Transverse colon (tissue), 4 donors: ENCODE data around the gene IL17RB. TPM values are rescaled to one million over a fixed set of nuclear protein-coding genes. Genes with fewer than 3 reads are reported as not detected.

Experiments
- DNase-seq: peaks from one replicate; pipeline ENCODE4 v3.0.0-alpha.2; 2019
- H3K27ac ChIP-seq, 4 donors: fragments of 200-600 bp; sonication (generic); 2 replicates each; pipeline ENCODE4 v1.5.1; 2016 to 2018; ENCODE audit warnings: inconsistent platforms in 4 of 4
- H3K27me3 ChIP-seq: fragments of 200-600 bp; sonication (generic); 2 replicates; pipeline ENCODE4 v1.5.1; 2017; ENCODE audit warnings: inconsistent platforms
- H3K36me3 ChIP-seq, 4 donors: fragments of 200-600 bp; sonication (generic); 2 replicates each; pipeline ENCODE4 v1.5.1; 2017 to 2019; ENCODE audit warnings: inconsistent platforms in 4 of 4
- H3K4me1 ChIP-seq, 4 donors: fragments of 200-600 bp; sonication (generic); 2 replicates each; pipeline ENCODE4 v1.5.1; 2017 to 2020; ENCODE audit warnings: inconsistent platforms in 4 of 4
- H3K4me3 ChIP-seq, 4 donors: fragments of 200-600 bp; sonication (generic); 1 replicate in 1 of 4; 2 replicates in 3 of 4; pipeline versions ENCODE4 v1.5.1 to v1.6.1; 2017 to 2019; ENCODE audit warnings: inconsistent platforms in 4 of 4
- H3K9me3 ChIP-seq, 2 donors: fragments of 200-600 bp; sonication (generic); 2 replicates each; pipeline ENCODE4 v1.5.1; 2017 to 2019; ENCODE audit warnings: inconsistent platforms in 2 of 2
- EP300 ChIP-seq: sonication (generic); formaldehyde crosslinking; IDR thresholded peaks from one replicate; pipeline ENCODE4 v1.6.1; 2017; ENCODE audit warnings: antibody characterized with exemption, low read depth
- POLR2A ChIP-seq: fragments of 450-650 bp; IDR thresholded peaks from one replicate; pipeline ENCODE4 v1.6.1; 2016; ENCODE audit warnings: antibody characterized with exemption, mild to moderate bottlenecking, moderate library complexity
- POLR2AphosphoS5 ChIP-seq, 3 donors: sonication (generic); formaldehyde crosslinking; IDR thresholded peaks; one replicate each; pipeline ENCODE4 v1.6.1; 2016; ENCODE audit warnings: antibody characterized with exemption in 3 of 3
- WGBS, 2 donors: methylation state at CpG; one replicate each; pipeline ENCODE4 v1.1.5; 2018; ENCODE audit warnings: low coverage in 1 of 2; 5-methylcytosine and 5-hydroxymethylcytosine counted together
- in situ Hi-C, 4 donors: fragments of 200-750 bp; cut with MboI; loops; one replicate each; pipeline versions ENCODE4 v1.15.0 to v1.15.1; 2017; ENCODE audit warnings: low sequenced_read_pairs in 3 of 4, low pct_ligation_motif_present in 1 of 4, low pct_unique_long_range_greater_than_20kb in 1 of 4
- intact Hi-C: fragments of 100-400 bp; cut with DNase I; formaldehyde crosslinking; loops from one replicate; pipeline ENCODE4 v1.15.1; 2023; ENCODE audit warnings: low total_unique reads
- total RNA-seq, 4 donors: library from RNA; depleted of rRNA; stranded (reverse); fragments of >200 nt; gene quantifications; one replicate each; pipeline ENCODE4 v1.1.0, GENCODE V29; 2016
- TF ChIP-seq, protein P1 (sequence below), 5 experiments: fragments of 200-600 bp in 3 of 5; fragments of 450-650 bp in 2 of 5; sonication (generic) in 3 of 5; IDR thresholded peaks; 1 replicate in 2 of 5; 2 replicates in 3 of 5; pipeline ENCODE4 v1.5.1; 2016 to 2017; ENCODE audit warnings: antibody characterized with exemption in 5 of 5, inconsistent platforms in 3 of 5, mild to moderate bottlenecking in 2 of 5, moderate library complexity in 1 of 5

Gene IL17RB
- total RNA-seq, 4 donors from 2014 or later, result 26.0 to 36.5 (median 32.8) TPM; not detected in 1

DNA sequence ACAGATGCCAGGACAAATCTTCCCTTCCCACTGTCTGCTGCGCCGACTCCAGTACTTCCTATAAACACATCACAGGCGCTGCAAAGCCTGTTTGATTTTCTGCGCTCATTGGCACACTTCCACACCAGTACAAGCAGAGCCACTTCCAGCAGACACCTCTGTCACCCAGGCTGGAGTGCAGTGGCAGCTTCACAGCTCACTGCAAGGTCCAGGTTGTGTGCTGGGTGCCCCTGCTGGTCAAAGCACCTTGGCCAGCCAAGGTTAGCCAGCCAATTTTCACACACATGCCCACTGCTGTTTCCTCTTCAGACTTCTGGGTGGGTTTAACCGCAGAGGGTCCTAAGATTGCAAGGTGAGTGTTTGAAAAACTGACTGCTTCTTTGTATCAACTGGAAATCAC is 5.1 kb upstream of the IL17RB start:
- no peak overlapping the region for H3K4me3 ChIP-seq
- peak; percentile 57 for DNase-seq
- peaks cover 12% of the 10 kb centered on the region for H3K27me3 ChIP-seq
- H3K36me3 ChIP-seq, result no peaks in the 10 kb centered on the region
- H3K27ac ChIP-seq, result peak overlapping the region; percentile 8 to 91 (median 86)
- 61% methylated on average over 5 of the region's 5 CpGs; no CpG with 5 or more reads in 1 of the 2 donors for WGBS, 2 donors
- peaks cover 4 to 41% (median 37%) of the 10 kb centered on the region in 4 donors for H3K4me1 ChIP-seq
- no peaks in the 10 kb centered on the region for H3K9me3 ChIP-seq
- intact Hi-C loops, result no loop called here
- TF ChIP-seq POLR2AphosphoS5 (IDR thresholded peaks at IDR 0.05), result no peak
- TF ChIP-seq, protein P1, sequence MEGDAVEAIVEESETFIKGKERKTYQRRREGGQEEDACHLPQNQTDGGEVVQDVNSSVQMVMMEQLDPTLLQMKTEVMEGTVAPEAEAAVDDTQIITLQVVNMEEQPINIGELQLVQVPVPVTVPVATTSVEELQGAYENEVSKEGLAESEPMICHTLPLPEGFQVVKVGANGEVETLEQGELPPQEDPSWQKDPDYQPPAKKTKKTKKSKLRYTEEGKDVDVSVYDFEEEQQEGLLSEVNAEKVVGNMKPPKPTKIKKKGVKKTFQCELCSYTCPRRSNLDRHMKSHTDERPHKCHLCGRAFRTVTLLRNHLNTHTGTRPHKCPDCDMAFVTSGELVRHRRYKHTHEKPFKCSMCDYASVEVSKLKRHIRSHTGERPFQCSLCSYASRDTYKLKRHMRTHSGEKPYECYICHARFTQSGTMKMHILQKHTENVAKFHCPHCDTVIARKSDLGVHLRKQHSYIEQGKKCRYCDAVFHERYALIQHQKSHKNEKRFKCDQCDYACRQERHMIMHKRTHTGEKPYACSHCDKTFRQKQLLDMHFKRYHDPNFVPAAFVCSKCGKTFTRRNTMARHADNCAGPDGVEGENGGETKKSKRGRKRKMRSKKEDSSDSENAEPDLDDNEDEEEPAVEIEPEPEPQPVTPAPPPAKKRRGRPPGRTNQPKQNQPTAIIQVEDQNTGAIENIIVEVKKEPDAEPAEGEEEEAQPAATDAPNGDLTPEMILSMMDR (IDR thresholded peaks at IDR 0.05), result peak in 2 of 5 experiments; percentile 8 to 18
- in situ Hi-C loops, result no loop called here

DNA sequence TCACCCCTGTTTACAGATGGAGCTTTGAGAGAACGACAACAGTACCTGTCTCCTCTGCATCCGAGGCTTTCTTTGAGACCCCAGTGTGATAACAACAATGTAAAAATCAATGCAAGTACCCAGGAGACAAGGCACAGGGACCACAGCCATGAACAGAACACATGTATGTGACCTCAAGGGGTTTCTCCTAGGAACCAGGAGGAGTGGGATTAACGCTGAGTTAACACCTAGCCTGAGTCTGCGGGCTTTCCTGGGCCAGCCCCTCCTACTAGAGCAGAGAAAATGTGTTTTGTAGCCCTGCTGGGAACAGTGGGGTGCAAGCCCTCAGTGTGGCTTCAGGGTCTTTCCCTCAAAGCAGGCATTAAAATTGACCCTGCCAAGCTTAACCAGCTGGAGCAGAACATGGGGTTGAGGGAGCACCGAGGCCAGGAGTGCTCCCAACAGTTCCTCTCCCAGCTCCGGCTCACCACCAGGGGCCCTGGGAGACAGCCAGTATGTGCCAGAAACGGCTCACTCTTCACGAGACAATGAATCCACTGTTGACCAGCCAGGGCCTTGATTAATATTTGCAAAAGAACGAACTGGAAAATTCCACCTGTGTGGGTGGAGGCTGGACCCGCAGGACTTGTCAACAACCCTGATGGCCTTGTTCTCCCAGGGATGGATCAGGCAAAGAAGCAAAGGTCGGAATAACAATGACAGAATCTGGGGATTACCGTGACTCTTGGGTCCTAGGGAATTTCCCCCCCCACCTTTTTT is 3.8 kb upstream of the IL17RB start:
- in situ Hi-C loops, result no loop called here
- Histone ChIP-seq H3K4me3 (no peak overlapping the region), H3K4me1 (peaks cover 4 to 49% (median 43%) of the 10 kb centered on the region in 4 donors), H3K27ac (peak overlapping the region; percentile 80 to 91 (median 86)), H3K36me3 (no peaks in the 10 kb centered on the region), H3K27me3 (peaks cover 25% of the 10 kb centered on the region), H3K9me3 (no peaks in the 10 kb centered on the region)
- intact Hi-C loops, result no loop called here
- WGBS, 2 donors, result 42 to 45% methylated on average over 2 to 12 of the region's 12 CpGs
- peak; percentile 79 for DNase-seq
- TF ChIP-seq POLR2A (no peak), EP300 (peak; percentile 10), POLR2AphosphoS5 (IDR thresholded peaks at IDR 0.05) (peak in 1 of 3 donors; percentile 48)
- TF ChIP-seq, protein P1 (IDR thresholded peaks at IDR 0.05), result peak; percentile 19 to 61 (median 35)

DNA sequence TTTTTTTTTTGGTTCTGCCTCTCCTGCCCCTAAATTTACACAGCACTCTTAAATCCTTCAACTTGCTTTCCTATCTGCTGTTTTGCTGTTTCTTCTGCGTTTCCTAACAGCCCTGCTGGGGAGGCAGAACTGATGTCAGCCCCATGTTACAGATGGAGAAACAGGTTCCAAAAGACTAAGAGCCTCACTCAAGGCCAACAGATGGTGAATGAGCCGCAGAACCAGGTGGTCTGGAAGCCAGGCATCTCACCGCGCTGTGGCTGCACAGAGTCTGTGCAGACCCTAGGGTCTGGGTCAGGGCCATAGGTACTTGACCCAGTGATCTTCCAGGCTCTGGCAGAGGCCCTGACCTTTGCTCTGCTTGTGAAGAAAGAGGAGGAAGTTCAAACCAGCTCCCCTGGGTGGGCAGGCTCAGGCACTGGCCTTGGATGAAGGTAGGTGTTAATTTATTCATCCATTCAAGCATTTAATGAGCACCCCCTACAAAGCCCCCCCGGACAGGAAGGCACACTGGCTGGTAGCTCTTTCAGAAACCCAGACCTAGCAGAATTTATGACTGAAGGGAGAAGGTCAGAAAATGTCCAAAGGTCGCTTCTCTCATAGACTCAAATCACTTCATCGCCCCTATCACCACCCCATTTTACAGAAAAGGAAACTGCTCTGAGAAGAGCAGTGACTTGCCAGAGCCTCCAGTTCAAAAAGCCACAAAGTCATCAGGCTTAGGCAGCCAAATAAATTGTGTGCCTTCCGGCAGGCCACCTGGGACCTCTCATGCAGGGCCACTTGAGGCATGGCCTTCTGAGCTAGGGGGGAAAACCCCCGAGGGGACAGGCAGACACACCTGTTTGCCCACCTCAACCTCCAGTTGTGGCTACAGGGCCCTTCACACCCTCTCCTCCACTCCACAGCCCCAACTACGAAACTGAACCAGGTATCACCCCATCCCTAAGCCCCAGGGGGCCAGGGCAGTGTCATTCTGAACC is 2.9 kb upstream of the IL17RB start:
- peaks cover 31% of the 10 kb centered on the region for H3K27me3 ChIP-seq
- no peaks in the 10 kb centered on the region for H3K9me3 ChIP-seq
- peak overlapping the region in 1 of 4 donors; percentile 8 for H3K4me3 ChIP-seq
- H3K27ac ChIP-seq, result peak overlapping the region; percentile 80 to 91 (median 86)
- 46 to 50% methylated on average over 1 to 10 of the region's 10 CpGs for WGBS, 2 donors
- intact Hi-C loops, result no loop called here
- TF ChIP-seq, protein P1 (IDR thresholded peaks at IDR 0.05), result no peak
- no peak for TF ChIP-seq POLR2A
- TF ChIP-seq EP300, result no peak
- TF ChIP-seq POLR2AphosphoS5 (IDR thresholded peaks at IDR 0.05), result no peak
- no peak for DNase-seq
- in situ Hi-C loops, result no loop called here
- H3K36me3 ChIP-seq, result no peaks in the 10 kb centered on the region
- peaks cover 4 to 49% (median 43%) of the 10 kb centered on the region in 4 donors for H3K4me1 ChIP-seq
